Psoas muscle (tissue), 8 donors: Measurements from ENCODE around the gene CUBN. TPM values are rescaled to one million over a fixed set of nuclear protein-coding genes. Genes with fewer than 3 reads are reported as not detected.

Experiments
- ATAC-seq, 4 donors: fragments of 200-7000 bp; cut with Tn5 transposase; one replicate each; pipeline ENCODE4 v1.9.1; 2020; ENCODE audit warnings: moderate library complexity in 3 of 4, mild to moderate bottlenecking in 2 of 4
- DNase-seq, 2 donors: peaks; one replicate each; pipeline ENCODE4 v3.0.0-alpha.2; 2020
- H3K27ac ChIP-seq: fragments of 200-600 bp; one replicate; pipeline ENCODE4 v1.8.0; 2022
- H3K27me3 ChIP-seq, 3 donors: fragments of 200-600 bp in 1 of 3; one replicate each; pipeline versions ENCODE4 v1.6.1 to v1.8.0; 2013 to 2022; ENCODE audit warnings: low read length in 2 of 3, mild to moderate bottlenecking in 2 of 3, moderate library complexity in 1 of 3; ENCODE audit not compliant: insufficient read depth in 3 of 3
- H3K36me3 ChIP-seq, 2 donors: fragments of 200-600 bp in 1 of 2; one replicate each; pipeline versions ENCODE4 v1.6.1 to v1.8.0; 2013 to 2022; ENCODE audit warnings: low read depth in 1 of 2, mild to moderate bottlenecking in 1 of 2, moderate library complexity in 1 of 2; ENCODE audit not compliant: insufficient read depth in 1 of 2
- H3K4me1 ChIP-seq: fragments of 200-600 bp; one replicate; pipeline ENCODE4 v1.8.0; 2022
- H3K4me3 ChIP-seq: fragments of 200-600 bp; one replicate; pipeline ENCODE4 v1.8.0; 2022; ENCODE audit warnings: mild to moderate bottlenecking
- H3K9me3 ChIP-seq: fragments of 200-600 bp; one replicate; pipeline ENCODE4 v1.8.0; 2022
- CTCF ChIP-seq: fragments of 200-600 bp; IDR thresholded peaks from one replicate; pipeline ENCODE4 v1.8.0; 2022; ENCODE audit warnings: antibody characterized with exemption
- WGBS, 3 donors: extraction: QIAGEN DNeasy Blood & Tissue Kit; methylation state at CpG; one replicate each; pipeline versions ENCODE4 v1.1.6 to v1.1.7; 2013; 5-methylcytosine and 5-hydroxymethylcytosine counted together
- intact Hi-C, 2 donors: fragments of 100-400 bp; cut with DNase I; formaldehyde crosslinking; loops; one replicate each; pipeline versions ENCODE4 v1.11.0 to v1.14.2; 2022
- polyA plus RNA-seq, 3 donors: library from polyadenylated mRNA; stranded (reverse); fragments of 200-250 nt; gene quantifications; one replicate each; pipeline ENCODE4 v1.2.3, GENCODE V29; 2013
- total RNA-seq, 4 donors: library from RNA; stranded (reverse); fragmentation: NEBNext Ultra II Directional in 2 of 4; extraction: Animal tissue kit (Norgen Biotek cat#: 25700) in 2 of 4; gene quantifications; one replicate each; pipeline versions ENCODE4 v1.2.1 to v1.2.4, GENCODE V29; 2021 to 2023
- donor health status: healthy with polysubstance abuse.
- donor health status: DM: no; HTN: no; CAD: no; lungs with moderate emphysema.
- donor health status: Bipolar disorder and iron deficiency.
- donor health status: healthy.
- donor health status: DM: yes; HTN: yes; CAD: no.
- donor health status: DM: no; HTN: no; CAD: no.
- donor health status: DM: no; HTN: no; CAD: no.
- donor health status: DM: yes; HTN: yes; CAD: no.

Gene CUBN
- total and polyA plus RNA-seq, 7 donors, result 0.07 to 1.1 (median 0.22) TPM

GRCh38 chr10:16787361-16787791 is 342.2 kb downstream of the CUBN start:
- H3K27me3 ChIP-seq, result no peaks in the 10 kb centered on the region
- ATAC-seq (no peak), DNase-seq (no peak)
- H3K9me3 ChIP-seq, result no peaks in the 10 kb centered on the region
- intact Hi-C loops, result no loop called here
- 95 to 98% (median 97%) methylated on average over 12 of the region's 12 CpGs for WGBS, 3 donors
- no peak for TF ChIP-seq CTCF
- H3K36me3 ChIP-seq, result no peaks in the 10 kb centered on the region
- no peak overlapping the region for H3K4me3 ChIP-seq
- H3K4me1 ChIP-seq, result peaks cover 7% of the 10 kb centered on the region
- no peak overlapping the region for H3K27ac ChIP-seq

- no peak for TF ChIP-seq CTCF
- Histone ChIP-seq H3K27ac (no peak overlapping the region), H3K27me3 (no peaks in the 10 kb centered on the region), H3K4me3 (no peak overlapping the region), H3K36me3 (peaks cover 0 to 21% of the 10 kb centered on the region in 2 donors), H3K4me1 (peaks cover 30% of the 10 kb centered on the region), H3K9me3 (no peaks in the 10 kb centered on the region)
- ATAC-seq, result no peak
- WGBS, 3 donors, result 69 to 72% (median 71%) methylated on average over 7 of the region's 7 CpGs
- intact Hi-C loops, result no loop called here
- DNase-seq, result no peak
Measured at GRCh38 chr10:16780338-16780880, 349.2 kb downstream of the CUBN start.

- intact Hi-C loops, result loop anchor here (5.0 to 10.0 kb wide), 2 partner anchors 662 to 875 kb away; no protein-coding TSS in a partner anchor
- DNase-seq (no peak), ATAC-seq (no peak)
- Histone ChIP-seq H3K27ac (no peak overlapping the region), H3K36me3 (peaks cover 0 to 21% of the 10 kb centered on the region in 2 donors), H3K9me3 (no peaks in the 10 kb centered on the region), H3K4me3 (no peak overlapping the region), H3K4me1 (peaks cover 30% of the 10 kb centered on the region), H3K27me3 (no peaks in the 10 kb centered on the region)
- TF ChIP-seq CTCF, result no peak
- 73 to 85% (median 76%) methylated on average over 6 of the region's 6 CpGs for WGBS, 3 donors
Measured at GRCh38 chr10:16779384-16779915, 350.2 kb downstream of the CUBN start.

- Histone ChIP-seq H3K27me3 (no peaks in the 10 kb centered on the region), H3K4me3 (no peak overlapping the region), H3K27ac (no peak overlapping the region), H3K9me3 (no peaks in the 10 kb centered on the region), H3K4me1 (peaks cover 30% of the 10 kb centered on the region), H3K36me3 (peaks cover 0 to 21% of the 10 kb centered on the region in 2 donors)
- ATAC-seq (peak in 2 of 4 donors; percentile 32 to 53), DNase-seq (no peak)
- WGBS, 3 donors, result 59 to 65% (median 65%) methylated on average over 7 of the region's 7 CpGs
- TF ChIP-seq CTCF, result peak; percentile 71
- intact Hi-C loops, result loop anchor here (5.0 to 10.0 kb wide), 2 partner anchors 660 to 873 kb away; no protein-coding TSS in a partner anchor
Measured at GRCh38 chr10:16777473-16778370, 351.9 kb downstream of the CUBN start.
